Caco-2 (cell line): Measurements from ENCODE around the gene SF3B2. TPM values are rescaled to one million over a fixed set of nuclear protein-coding genes. Genes with fewer than 3 reads are reported as not detected.

Source experiments
- BruUV-seq: library from RNA; stranded (reverse); fragments of 400-500 nt; replicated peaks from 2 replicates; lab custom pipeline; 2021; lab: Mats Ljungman, UMichigan
- CTCF ChIA-PET: fragments of 300-600 bp; sonication (Branson Sonifier 250); formaldehyde crosslinking; loops from one replicate; lab custom pipeline; 2022; ENCODE audit warnings: antibody characterized with exemption; lab: Charles Lee
- POLR2A ChIA-PET: fragments of 300-600 bp; sonication (Branson Sonifier 250); formaldehyde crosslinking; loops from one replicate; lab custom pipeline; 2022; ENCODE audit warnings: antibody characterized with exemption; lab: Charles Lee
- DNase-seq, 2 experiments: peaks; one replicate each; pipeline versions ENCODE4 v3.0.0 to v3.0.0-alpha.2; 2020 to 2022
- H3K27me3 ChIP-seq: replicated peaks from 2 replicates; pipeline ENCODE4 v1.6.0; 2011; ENCODE audit warnings: low read length; ENCODE audit not compliant: control insufficient read depth, insufficient read depth
- H3K36me3 ChIP-seq: 2 replicates; pipeline ENCODE4 v1.5.1; 2011; ENCODE audit warnings: low read length; ENCODE audit not compliant: control insufficient read depth, insufficient read depth
- H3K4me1 ChIP-seq: fragments of 250-450 bp; sonication (Bioruptor Pico); 2 replicates; pipeline ENCODE4 v1.5.1; 2020; ENCODE audit warnings: mild to moderate bottlenecking
- H3K4me3 ChIP-seq: 2 replicates; pipeline ENCODE4 v1.5.1; 2011; ENCODE audit warnings: low read depth, mild to moderate bottlenecking, control low read depth, low read length
- H3K9me3 ChIP-seq: fragments of 250-450 bp; sonication (Bioruptor Pico); 2 replicates; pipeline ENCODE4 v1.5.1; 2020; ENCODE audit warnings: mild to moderate bottlenecking, moderate library complexity
- H3K27ac Mint-ChIP-seq: one replicate; pipeline ENCODE4 v1.8.0; 2022; ENCODE audit warnings: mixed read lengths; ENCODE audit not compliant: unreplicated experiment
- H3K27me3 Mint-ChIP-seq: one replicate; pipeline ENCODE4 v1.8.0; 2022; ENCODE audit warnings: mixed read lengths; ENCODE audit not compliant: insufficient read depth, unreplicated experiment
- H3K36me3 Mint-ChIP-seq: one replicate; pipeline ENCODE4 v1.8.0; 2022; ENCODE audit warnings: mild to moderate bottlenecking, mixed read lengths; ENCODE audit not compliant: insufficient read depth, unreplicated experiment
- H3K4me1 Mint-ChIP-seq: one replicate; pipeline ENCODE4 v1.8.0; 2022; ENCODE audit warnings: low read depth, mixed read lengths; ENCODE audit not compliant: unreplicated experiment
- H3K4me3 Mint-ChIP-seq: one replicate; pipeline ENCODE4 v1.8.0; 2022; ENCODE audit warnings: mild to moderate bottlenecking, moderate library complexity, mixed read lengths; ENCODE audit not compliant: unreplicated experiment
- H3K9me3 Mint-ChIP-seq: one replicate; pipeline ENCODE4 v1.8.0; 2022; ENCODE audit warnings: mixed read lengths; ENCODE audit not compliant: unreplicated experiment
- CTCF ChIP-seq, 2 experiments: fragments of 200-600 bp in 1 of 2; IDR thresholded peaks; 1 replicate in 1 of 2; 2 replicates in 1 of 2; pipeline versions ENCODE4 v1.5.1 to v1.8.0; 2011 to 2022; ENCODE audit warnings: antibody characterized with exemption in 1 of 2, control low read depth in 1 of 2, inconsistent platforms in 1 of 2, low read depth in 1 of 2, low read length in 1 of 2, mild to moderate bottlenecking in 1 of 2, moderate library complexity in 1 of 2; ENCODE audit not compliant: insufficient read depth in 1 of 2, severe bottlenecking in 1 of 2, unreplicated experiment in 1 of 2
- intact Hi-C: fragments of 100-400 bp; cut with micrococcal nuclease; formaldehyde crosslinking; loops from one replicate; pipeline ENCODE4 v1.10.0; 2022; ENCODE audit not compliant: unreplicated experiment
- total RNA-seq: library from RNA; stranded (reverse); gene quantifications from 2 replicates; pipeline ENCODE4 v1.2.3, GENCODE V29; 2022

Gene SF3B2
- total RNA-seq, 1 experiment from 2014 or later, result 224 TPM

GRCh38 chr11:66073669-66074068, 21.5 kb downstream of the SF3B2 start:
- no peak overlapping the region for H3K4me3 ChIP-seq
- Mint-ChIP-seq H3K36me3 (peaks cover 68% of the 10 kb centered on the region), H3K9me3 (no peaks in the 10 kb centered on the region), H3K27me3 (no peaks in the 10 kb centered on the region), H3K27ac (no peak overlapping the region), H3K4me3 (no peak overlapping the region), H3K4me1 (peaks cover 24% of the 10 kb centered on the region)
- intact Hi-C loops, result no loop called here
- no peak for TF ChIP-seq CTCF (IDR thresholded peaks at IDR 0.05; ENCODE audit: insufficient read depth in 1 of 2, low read depth in 1 of 2, low read length in 1 of 2, severe bottlenecking in 1 of 2, unreplicated experiment in 1 of 2)
- BruUV-seq, result no TSS peak
- no peak for DNase-seq
- H3K36me3 ChIP-seq, result 0 out of 2 replicates have a peak, but pooled peaks cover 2% of the 10 kb centered on the region
- no peaks in the 10 kb centered on the region for H3K27me3 ChIP-seq
- ChIA-PET CTCF (no interaction called here), POLR2A (no interaction called here)
- no peaks in the 10 kb centered on the region for H3K9me3 ChIP-seq
- H3K4me1 ChIP-seq, result peaks cover 30% of the 10 kb centered on the region

- Mint-ChIP-seq H3K4me3 (no peak overlapping the region), H3K27me3 (no peaks in the 10 kb centered on the region), H3K36me3 (peaks cover 65% of the 10 kb centered on the region), H3K27ac (no peak overlapping the region), H3K4me1 (peaks cover 39% of the 10 kb centered on the region), H3K9me3 (no peaks in the 10 kb centered on the region)
- no TSS peak for BruUV-seq
- CTCF ChIA-PET, result no interaction called here
- Histone ChIP-seq H3K27me3 (no peaks in the 10 kb centered on the region), H3K4me1 (peaks cover 37% of the 10 kb centered on the region), H3K36me3 (no peaks in the 10 kb centered on the region), H3K9me3 (no peaks in the 10 kb centered on the region), H3K4me3 (no peak overlapping the region)
- POLR2A ChIA-PET, result no interaction called here
- intact Hi-C loops, result no loop called here
- no peak for TF ChIP-seq CTCF (IDR thresholded peaks at IDR 0.05; ENCODE audit: insufficient read depth in 1 of 2, low read depth in 1 of 2, low read length in 1 of 2, severe bottlenecking in 1 of 2, unreplicated experiment in 1 of 2)
- DNase-seq, result no peak
Observed at GRCh38 chr11:66075273-66075672, 23.1 kb downstream of the SF3B2 start.

- ChIA-PET CTCF (interaction anchor here (0.6 kb wide), 1 partner anchor 314 kb away, joined by 3 read pairs; no protein-coding TSS in a partner anchor), POLR2A (interaction anchor here (0.7 to 1.4 kb wide), 2 partner anchors 24 to 97 kb away, joined by 4 to 5 read pairs; partner anchors contain the start of gene SF3B2)
- no peak overlapping the region for H3K27ac Mint-ChIP-seq
- no peaks in the 10 kb centered on the region for H3K27me3 Mint-ChIP-seq
- no peaks in the 10 kb centered on the region for H3K9me3 ChIP-seq
- no peak for DNase-seq
- no peak overlapping the region for H3K4me3 Mint-ChIP-seq
- peaks cover 39% of the 10 kb centered on the region for H3K4me1 ChIP-seq
- no peaks in the 10 kb centered on the region for H3K27me3 ChIP-seq
- H3K4me3 ChIP-seq, result no peak overlapping the region
- peaks cover 56% of the 10 kb centered on the region for H3K36me3 Mint-ChIP-seq
- peaks cover 41% of the 10 kb centered on the region for H3K4me1 Mint-ChIP-seq
- no peak for TF ChIP-seq CTCF (IDR thresholded peaks at IDR 0.05; ENCODE audit: insufficient read depth in 1 of 2, low read depth in 1 of 2, low read length in 1 of 2, severe bottlenecking in 1 of 2, unreplicated experiment in 1 of 2)
- no TSS peak for BruUV-seq
- no peaks in the 10 kb centered on the region for H3K36me3 ChIP-seq
- no peaks in the 10 kb centered on the region for H3K9me3 Mint-ChIP-seq
- intact Hi-C loops, result no loop called here
Observed at GRCh38 chr11:66076561-66076960, 24.4 kb downstream of the SF3B2 start.
